Activated CD8-positive, alpha-beta memory T cell treated with anti-CD3 and anti-CD28 coated beads for 48 hours (primary cell): ENCODE data around the gene SMIM9.
"Not testable (repeated sequence)": the region's sequence is repeated elsewhere in the genome, so short reads cannot be mapped to it uniquely, and the experiment has no call there.

ENCODE experiments used
- DNase-seq, 3 experiments: peaks; one replicate each; pipeline ENCODE4 v3.0.0-alpha.2; 2020; ENCODE audit warnings: low read depth in 2 of 3, low spot score in 2 of 3

The SMIM9 gene

GRCh38 chrX:154834562-154834961 lies at the start of gene SMIM9:
SMIM9 (minus strand) TSS chrX:154834662; CDS start chrX:154830856, 3,806 bp downstream.
- DNase-seq, result no peak

GRCh38 chrX:154884069-154884468 lies 49.6 kb upstream of the SMIM9 start:
- DNase-seq, result not testable (repeated sequence)

GRCh38 chrX:154873329-154873728 lies 38.9 kb upstream of the SMIM9 start:
- DNase-seq, result no peak

- not testable (repeated sequence) for DNase-seq
Observed at GRCh38 chrX:154868522-154868921, 34.1 kb upstream of the SMIM9 start.

GRCh38 chrX:154855256-154855655 lies 20.8 kb upstream of the SMIM9 start:
- no peak for DNase-seq

- DNase-seq, result no peak
Observed at GRCh38 chrX:154850957-154851611, 16.6 kb upstream of the SMIM9 start.

- no peak for DNase-seq
Observed at GRCh38 chrX:154840856-154841255, 6.4 kb upstream of the SMIM9 start.

- no peak for DNase-seq
Observed at GRCh38 chrX:154836163-154836562, 1.7 kb upstream of the SMIM9 start.

- DNase-seq, result no peak
Observed at GRCh38 chrX:154833746-154834274, 652 bp downstream of the SMIM9 start.

- DNase-seq, result no peak
Observed at GRCh38 chrX:154829926-154830442, 4.5 kb downstream of the SMIM9 start.

GRCh38 chrX:154829134-154829533 lies 5.3 kb downstream of the SMIM9 start:
- no peak for DNase-seq

GRCh38 chrX:154828016-154828408 lies 6.5 kb downstream of the SMIM9 start:
- no peak for DNase-seq

GRCh38 chrX:154827194-154828015 lies 7.1 kb downstream of the SMIM9 start:
- no peak for DNase-seq

- not testable (repeated sequence) for DNase-seq
Observed at GRCh38 chrX:154825586-154825985, 8.9 kb downstream of the SMIM9 start.

GRCh38 chrX:154824638-154825037 lies 9.8 kb downstream of the SMIM9 start:
- DNase-seq, result no peak

GRCh38 chrX:154822029-154822428 lies 12.4 kb downstream of the SMIM9 start:
- DNase-seq, result no peak

- DNase-seq, result no peak
Observed at GRCh38 chrX:154821523-154821922, 12.9 kb downstream of the SMIM9 start.

GRCh38 chrX:154819771-154820341 lies 14.6 kb downstream of the SMIM9 start:
- no peak for DNase-seq

GRCh38 chrX:154818916-154819770 lies 15.3 kb downstream of the SMIM9 start:
- DNase-seq, result no peak

GRCh38 chrX:154817048-154817618 lies 17.3 kb downstream of the SMIM9 start:
- DNase-seq, result not testable (repeated sequence)
